ENCODE data around the gene ALDH16A1.

ALDH16A1 gene

GRCh38 chr19:49425178-49425577 is 27.8 kb upstream of the ALDH16A1 start, which contains the start of gene GFY:
GFY (plus strand) TSS chr19:49425388; CDS start chr19:49426431, 1,043 bp downstream.
- no peak for DNase-seq

GRCh38 chr19:49425922-49426592 is 27.0 kb upstream of the ALDH16A1 start:
- no peak for DNase-seq

- no peak for DNase-seq
Measured at GRCh38 chr19:49427339-49427738, 25.7 kb upstream of the ALDH16A1 start.

GRCh38 chr19:49427855-49428546 is 25.0 kb upstream of the ALDH16A1 start:
- DNase-seq: no peak

- DNase-seq: no peak
Measured at GRCh38 chr19:49428547-49429451, 24.2 kb upstream of the ALDH16A1 start.

- DNase-seq: no peak
Measured at GRCh38 chr19:49430172-49430677, 22.8 kb upstream of the ALDH16A1 start.

- DNase-seq: no peak
Measured at GRCh38 chr19:49430678-49431329, 22.2 kb upstream of the ALDH16A1 start.

- DNase-seq: no peak
Measured at GRCh38 chr19:49431330-49431749, 21.7 kb upstream of the ALDH16A1 start.

- DNase-seq: no peak
Measured at GRCh38 chr19:49432141-49433073, 20.6 kb upstream of the ALDH16A1 start.

- DNase-seq: no peak
Measured at GRCh38 chr19:49433240-49433901, 19.7 kb upstream of the ALDH16A1 start.

GRCh38 chr19:49434907-49435583 is 18.0 kb upstream of the ALDH16A1 start:
- no peak for DNase-seq

- DNase-seq: no peak
Measured at GRCh38 chr19:49435670-49436069, 17.4 kb upstream of the ALDH16A1 start.

GRCh38 chr19:49436381-49437017 is 16.5 kb upstream of the ALDH16A1 start:
- no peak for DNase-seq

GRCh38 chr19:49437231-49437630 is 15.8 kb upstream of the ALDH16A1 start:
- no peak for DNase-seq

- no peak for DNase-seq
Measured at GRCh38 chr19:49438261-49438660, 14.8 kb upstream of the ALDH16A1 start.

GRCh38 chr19:49439836-49440235 is 13.2 kb upstream of the ALDH16A1 start:
- DNase-seq: no peak

- DNase-seq: no peak
Measured at GRCh38 chr19:49440439-49441209, 12.4 kb upstream of the ALDH16A1 start.

GRCh38 chr19:49441210-49441959 is 11.6 kb upstream of the ALDH16A1 start, which contains the start of gene SLC17A7:
SLC17A7 (minus strand) TSS chr19:49441527; CDS start chr19:49441379, 148 bp downstream.
- DNase-seq: no peak

Data from HCEC 1CT (cell line).